Activated T-helper 1 cell treated with Interleukin-2 at 50 U/mL for 16 hours (primary cell): ENCODE measurements around the gene TENM4.
"Not testable (repeated sequence)": the region's sequence is repeated elsewhere in the genome, so short reads cannot be mapped to it uniquely, and the experiment has no call there.

Experiments used
- DNase-seq: peaks from one replicate; pipeline ENCODE4 v3.0.0-alpha.2; 2020; ENCODE audit warnings: low read depth

Gene TENM4

DNA sequence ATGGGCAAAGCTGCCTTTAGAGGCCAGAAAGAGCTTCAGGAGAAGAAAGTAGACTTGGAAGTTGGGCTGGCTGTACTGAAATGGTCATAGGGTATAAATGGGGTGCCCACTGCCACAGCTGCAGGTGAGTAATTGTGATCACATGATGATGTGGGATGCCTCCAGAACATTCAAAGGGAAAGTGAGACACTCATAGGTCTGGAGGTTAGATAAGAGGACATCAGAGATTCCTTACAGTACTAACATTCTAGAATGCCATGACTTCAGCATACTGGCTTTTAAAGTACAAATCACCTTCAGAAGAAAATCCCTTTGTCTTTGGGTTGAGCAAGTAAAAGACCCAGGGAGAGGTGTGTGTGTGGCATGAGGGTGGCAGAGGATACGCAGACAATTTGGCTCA, 419.2 kb downstream of the TENM4 start:
- no peak for DNase-seq

DNA sequence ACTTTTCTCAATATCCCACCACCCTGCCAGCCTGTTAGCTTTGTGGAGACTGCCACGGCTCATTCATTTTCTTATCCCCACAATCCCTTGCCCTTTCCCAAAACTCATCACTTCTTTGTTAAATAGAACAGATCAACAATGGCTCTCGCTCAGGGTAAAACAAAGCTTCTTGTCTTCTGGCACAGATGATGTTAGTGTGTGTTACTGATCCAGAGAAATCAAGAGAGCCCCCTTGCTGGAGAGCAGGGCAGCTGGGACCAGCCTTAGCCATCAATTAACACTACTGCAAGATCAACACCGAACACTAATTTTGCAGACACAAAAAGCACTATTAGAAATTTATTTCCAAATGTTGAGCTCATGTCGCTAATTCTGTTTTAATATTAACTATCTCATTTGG, 420.9 kb downstream of the TENM4 start:
- DNase-seq: no peak

DNA sequence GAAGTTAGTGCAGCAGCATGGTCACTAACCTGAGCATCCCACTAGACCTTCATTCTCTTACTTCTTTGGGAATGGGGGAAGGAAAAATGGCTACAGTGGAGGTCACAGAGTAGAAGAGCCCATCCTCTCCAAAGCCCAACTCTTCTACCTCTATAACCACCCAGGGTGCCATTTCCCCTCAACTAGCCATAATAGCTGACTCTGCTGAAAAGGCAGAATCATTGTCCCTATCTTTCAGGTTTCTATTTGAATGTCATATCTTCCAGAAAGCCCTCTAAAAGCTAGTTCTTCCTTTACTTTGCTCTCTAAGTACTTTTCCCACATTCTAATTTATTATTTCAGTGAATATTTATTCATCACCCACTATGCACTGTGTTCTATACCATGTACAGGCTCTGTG, 421.6 kb downstream of the TENM4 start:
- DNase-seq: no peak

DNA sequence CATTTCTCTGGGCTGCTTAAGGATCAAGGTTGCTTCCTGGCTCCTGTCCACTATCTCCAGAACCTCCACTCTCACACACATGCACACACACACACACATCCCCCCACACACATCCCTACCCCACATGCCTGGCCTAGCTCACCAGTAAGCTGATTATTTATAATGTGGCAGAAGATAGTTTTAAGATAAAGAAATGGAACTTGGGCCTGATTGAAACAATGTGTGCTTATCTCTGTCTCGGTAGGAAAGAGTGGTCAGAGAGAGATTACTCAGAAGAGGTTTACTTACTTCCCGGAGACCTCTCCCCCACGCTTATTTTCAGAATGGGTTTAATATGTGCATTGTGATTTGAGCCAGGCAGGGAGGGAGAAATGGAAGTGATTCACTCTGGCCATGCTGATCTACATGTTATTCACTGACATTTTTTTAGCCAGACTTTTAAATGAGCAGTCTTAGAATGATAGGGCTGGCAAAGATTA, 422.4 kb downstream of the TENM4 start:
- DNase-seq: no peak

DNA sequence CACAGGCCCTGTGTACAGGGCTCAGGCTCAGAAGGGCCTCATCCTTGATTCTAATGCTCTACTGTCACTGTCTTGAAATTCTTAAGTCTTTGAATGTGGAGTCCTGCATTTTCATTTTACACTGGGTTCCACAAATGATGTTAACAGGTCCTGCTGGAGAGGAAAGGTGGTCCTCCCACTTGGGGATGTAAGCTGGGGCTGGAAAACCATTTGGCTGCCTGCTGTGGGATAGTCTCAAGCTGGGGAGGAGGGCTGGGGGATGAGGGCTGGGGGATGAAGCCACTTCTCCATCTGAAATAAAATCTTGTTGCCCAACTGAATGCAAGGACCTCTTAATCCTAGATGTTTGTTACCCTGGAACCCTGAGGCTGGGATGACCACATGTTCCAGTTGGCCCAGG, 423.0 kb downstream of the TENM4 start:
- DNase-seq: no peak

DNA sequence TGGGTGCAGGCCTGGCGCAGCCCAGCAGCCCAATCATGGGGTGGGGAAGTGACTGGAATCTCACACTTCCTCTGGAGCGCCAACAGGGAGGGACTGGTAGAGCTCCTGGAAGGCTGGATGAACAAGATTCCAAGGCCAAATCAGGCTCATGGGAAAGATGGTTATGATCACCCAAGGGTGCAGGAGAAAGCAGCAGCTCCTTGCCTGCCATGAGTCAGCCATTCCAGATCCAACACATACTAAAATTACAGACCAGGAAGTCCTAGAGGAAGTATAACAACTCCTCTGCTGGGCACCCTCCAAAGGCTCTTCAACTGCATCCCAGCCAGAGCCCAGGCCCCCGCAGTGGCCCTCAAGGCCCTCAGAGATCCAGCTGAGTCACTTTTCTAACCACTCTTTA, 427.3 kb downstream of the TENM4 start:
- no peak for DNase-seq

DNA sequence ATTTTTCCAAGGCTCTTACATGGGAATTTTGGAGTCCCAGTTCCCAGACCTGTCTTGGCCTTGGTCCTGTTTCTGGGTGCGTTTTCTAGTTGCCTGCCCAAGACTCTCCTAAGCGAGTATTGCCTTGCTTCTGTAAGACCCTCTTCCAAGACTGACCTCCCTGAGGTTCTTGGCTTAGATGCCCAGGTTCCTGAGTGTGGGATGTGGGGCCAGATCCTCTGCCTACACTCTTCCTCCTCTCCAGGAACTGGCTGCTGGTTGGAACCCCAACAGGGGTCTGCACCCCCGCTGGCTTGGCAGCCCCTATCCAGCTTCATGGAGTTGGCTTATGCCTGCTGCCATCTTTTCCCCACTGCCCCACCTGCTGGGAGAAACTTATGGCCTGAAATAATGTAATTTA, 429.5 kb downstream of the TENM4 start:
- no peak for DNase-seq

DNA sequence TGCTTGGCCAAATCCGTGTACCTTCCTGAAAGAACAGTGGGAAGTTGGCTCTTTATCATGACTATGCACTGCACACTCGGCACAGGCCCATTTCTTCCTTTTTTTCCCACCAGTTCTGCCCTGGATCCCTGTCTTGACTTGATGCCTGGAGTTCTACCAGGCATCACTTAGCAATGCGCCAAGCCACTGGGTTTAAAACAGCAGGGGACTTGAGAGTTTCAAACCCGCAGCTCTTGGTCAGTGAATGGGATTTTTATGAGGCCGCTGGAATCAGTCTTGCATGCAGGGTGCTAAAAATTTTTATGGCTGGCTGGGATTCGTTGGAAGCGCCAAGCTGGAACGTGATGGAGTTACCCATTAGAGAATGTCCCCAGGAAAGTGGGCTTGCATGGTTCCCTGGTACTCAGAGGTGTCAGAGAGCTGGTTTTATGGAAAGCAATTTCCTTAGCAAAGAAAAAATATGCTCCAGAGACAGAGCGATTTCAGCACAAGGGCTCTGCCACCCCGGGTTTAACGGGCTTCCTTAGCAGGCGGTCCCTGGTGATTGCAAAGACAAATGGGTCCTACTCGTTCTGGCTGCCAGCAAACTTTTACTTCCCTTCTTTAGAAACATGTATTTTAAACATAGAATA, 432.9 kb downstream of the TENM4 start:
- DNase-seq: no peak

DNA sequence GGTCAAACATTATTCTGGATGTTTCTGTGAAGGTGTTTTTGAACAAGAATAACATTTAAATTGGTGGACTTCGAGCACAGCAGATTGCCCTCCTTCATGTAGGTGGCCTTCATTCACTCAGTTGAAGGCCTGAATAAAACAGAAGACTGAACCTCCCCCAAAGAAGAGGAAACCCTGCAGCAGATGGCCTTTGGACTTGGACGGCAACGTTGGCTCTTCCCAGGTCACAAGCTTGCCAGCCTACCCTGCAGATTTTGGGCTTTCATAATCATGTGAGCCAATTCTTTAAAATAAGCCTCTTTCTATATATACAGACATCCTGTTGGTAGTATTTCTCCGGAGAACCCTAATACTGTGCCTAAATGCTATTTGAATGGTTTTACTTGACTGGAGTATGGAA, 434.0 kb downstream of the TENM4 start:
- no peak for DNase-seq

DNA sequence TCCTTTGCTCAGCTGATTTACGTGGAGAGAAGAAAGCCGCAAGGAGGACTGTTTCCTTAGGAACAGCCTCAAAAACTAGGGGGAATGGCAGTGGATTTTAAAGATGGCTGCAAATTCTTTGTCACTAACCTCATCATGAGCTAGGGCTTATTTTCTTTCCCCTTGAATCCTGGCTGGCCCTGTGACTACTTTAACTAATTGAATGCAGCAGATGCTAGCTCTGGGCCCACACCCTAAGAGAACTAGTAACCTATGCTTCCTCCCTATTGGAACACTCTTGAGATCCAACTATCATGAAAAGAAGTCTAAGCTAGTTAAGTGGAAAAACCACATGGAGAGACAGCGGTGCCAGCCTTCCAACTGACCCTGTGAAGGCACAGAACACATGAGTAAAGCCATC, 444.8 kb downstream of the TENM4 start:
- no peak for DNase-seq

DNA sequence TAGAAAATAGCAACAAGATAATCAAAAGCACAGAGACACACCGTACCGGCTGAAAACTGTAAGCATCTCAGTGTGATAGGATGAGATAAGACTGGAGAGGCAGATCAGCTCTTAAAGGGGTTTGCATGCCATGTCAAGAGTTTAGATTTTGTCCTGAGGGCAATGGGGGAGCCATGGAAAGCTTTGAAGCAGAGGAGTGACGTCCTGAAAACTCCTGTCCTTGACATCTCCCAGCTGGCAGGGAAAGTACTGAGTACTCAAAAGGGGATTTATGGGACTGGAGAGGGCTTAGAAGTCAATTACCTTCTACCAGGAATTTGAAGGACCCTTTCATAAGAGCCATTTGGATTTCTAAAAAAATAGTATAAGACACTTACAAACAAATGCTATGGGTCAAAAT, 445.7 kb downstream of the TENM4 start:
- DNase-seq: no peak

DNA sequence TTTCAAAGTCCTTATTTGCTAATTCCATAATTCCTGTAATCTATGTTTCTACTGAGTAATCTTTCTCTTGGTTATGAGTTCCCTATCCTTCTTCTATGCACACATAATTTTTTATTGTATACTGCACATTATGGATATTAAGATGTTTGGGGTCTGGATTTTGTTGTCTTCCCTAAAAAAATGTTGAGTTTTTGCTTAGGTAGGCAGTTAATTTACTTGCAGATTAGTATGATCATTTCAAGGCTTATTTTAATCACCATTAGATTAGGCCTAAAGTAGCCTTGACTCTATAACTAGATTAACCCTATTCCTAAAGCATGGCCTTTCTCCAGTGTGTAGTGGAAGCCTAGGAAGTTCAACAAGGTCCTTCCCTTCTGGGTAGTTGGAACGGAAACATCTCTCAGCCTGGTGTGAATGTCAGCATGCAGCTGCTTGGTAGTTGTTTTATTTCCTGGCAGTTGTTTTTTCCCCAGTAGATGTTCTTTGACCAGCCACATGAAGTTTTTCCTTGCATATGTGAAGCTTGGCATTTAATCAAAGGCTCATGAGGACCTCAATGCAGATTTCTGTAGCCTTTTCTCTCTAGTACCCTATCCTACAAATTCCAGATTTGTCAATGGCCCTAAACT, 446.9 kb downstream of the TENM4 start:
- no peak for DNase-seq

DNA sequence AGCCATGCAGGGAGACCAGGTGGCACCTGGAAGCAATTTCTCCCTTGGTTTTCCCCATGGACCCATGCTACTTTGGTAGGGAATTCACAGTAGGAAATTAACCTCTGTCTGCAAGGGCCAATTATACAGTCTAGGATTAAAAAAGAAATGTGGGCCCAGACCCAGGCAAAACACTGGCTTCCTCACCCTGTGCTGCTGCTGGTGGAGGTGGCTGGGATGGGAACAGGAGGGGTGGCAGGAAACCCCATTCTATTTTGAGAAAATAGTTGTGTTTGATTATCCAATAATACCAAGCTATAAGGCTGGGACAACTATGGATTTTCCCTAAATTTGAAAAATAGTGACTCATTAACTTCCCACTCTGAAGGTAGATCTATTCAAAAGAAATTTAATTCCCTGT, 449.1 kb downstream of the TENM4 start:
- DNase-seq: no peak

DNA sequence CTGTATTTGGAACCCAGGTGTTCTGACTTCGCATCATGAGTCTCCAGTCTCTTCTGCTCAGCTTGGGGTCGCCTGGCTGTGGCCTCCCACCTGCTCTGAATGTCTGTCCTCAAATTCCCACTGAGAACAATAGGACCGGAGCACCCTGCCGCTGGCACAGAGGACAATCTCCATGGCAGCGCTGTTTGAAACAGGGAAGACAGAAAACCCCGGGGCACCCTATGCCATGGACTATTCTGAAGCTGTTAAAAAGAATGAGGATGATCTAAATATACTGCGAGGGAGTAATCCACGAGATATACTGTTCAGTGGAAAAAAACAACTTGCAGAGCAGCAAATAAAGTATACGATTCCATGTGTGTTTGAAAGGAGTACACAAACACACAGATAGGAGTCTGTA, 450.6 kb downstream of the TENM4 start:
- no peak for DNase-seq

DNA sequence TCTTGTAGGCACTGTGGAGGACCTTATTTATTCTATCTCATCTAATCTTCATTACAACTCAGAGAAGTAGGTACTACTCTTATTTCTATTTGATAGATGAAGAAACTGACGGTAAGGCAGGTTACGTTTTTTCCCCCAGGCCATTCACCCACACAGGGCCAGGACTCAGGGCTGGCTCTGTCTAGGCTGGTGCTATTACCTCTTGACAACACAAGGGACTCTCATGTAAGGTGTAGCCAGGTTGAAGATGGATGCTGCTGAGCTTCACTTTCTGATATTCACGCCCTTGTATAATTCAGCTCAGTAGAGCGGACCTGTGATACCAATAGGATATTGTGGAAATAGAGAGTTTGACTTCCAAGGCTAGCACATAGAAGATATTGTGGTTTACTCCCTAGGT, 453.1 kb downstream of the TENM4 start:
- DNase-seq: no peak

DNA sequence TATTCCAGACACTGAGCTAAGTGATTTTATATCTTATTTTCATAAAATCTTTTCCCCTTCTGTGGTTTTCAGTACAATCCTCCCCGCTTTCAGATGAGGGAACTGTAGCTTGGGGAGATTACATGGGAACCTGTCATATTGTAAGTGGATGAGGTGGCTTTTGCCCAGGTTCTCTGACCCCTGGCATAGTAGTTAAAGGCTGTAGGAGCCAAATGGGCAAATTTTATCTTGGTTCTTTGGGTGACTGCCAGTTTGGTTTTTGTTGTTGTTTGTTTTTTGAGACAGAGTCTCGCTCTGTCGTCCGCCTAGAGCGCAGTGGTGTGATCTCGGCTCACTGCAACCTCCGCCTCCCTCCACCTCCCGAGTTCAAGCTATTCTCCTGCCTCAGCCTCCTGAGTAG, 454.5 kb downstream of the TENM4 start:
- no peak for DNase-seq

DNA sequence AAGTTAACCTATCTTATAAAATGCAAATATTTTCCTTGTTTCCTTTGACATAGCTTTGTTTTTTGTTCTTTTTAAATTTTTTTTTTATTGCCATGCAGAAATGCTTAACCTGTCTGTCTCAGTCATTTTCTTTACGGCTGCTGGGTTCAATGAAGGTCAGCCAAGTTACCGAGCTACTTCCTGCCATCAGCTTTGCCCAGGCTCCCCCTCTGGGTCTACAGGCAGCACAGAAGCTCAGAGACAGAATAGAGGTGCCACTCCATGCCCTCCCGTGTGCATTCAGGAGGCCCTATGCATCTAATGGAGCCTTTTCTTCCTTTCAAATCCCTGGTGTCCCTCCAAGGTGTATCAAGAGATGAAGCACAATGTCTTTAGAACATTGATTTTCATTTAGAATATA, 455.2 kb downstream of the TENM4 start:
- DNase-seq: no peak

DNA sequence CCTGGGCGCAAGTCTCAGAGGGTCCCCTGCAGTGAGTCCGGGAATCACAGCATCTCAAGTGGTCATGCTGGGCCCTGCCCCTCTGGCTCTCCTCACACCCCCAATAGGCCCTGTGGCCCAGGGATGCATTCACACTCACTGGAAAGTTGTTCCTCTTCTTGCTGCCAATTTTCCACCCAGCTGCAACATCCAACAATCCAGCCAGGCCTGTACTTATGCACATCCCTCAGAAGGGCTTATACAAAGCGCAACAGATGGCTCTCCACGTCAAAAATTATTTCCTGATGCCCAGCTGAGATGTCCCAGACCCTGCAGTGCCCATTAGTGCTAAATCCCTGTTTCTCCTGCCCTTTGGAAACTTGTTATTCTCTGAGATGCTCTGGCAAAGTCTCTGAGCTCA, 458.4 kb downstream of the TENM4 start:
- no peak for DNase-seq

DNA sequence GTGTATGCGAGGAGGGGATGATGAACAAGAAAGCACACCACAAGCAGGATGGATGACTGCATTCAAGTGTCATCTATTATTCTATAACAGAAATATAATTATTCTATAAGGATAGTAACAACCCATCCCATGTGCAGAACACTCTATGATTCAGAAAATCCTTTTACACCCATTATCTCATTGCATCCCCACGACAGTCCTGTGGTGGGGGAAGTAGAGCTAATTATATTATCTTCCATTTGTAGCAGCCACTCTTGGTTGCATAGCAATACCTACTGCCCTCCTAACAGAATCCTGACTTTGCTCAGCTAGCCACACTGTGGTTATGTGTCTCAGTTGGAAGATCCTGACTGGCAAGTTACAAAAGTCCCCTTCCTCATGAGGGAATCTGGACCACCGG, 459.7 kb downstream of the TENM4 start:
- no peak for DNase-seq

DNA sequence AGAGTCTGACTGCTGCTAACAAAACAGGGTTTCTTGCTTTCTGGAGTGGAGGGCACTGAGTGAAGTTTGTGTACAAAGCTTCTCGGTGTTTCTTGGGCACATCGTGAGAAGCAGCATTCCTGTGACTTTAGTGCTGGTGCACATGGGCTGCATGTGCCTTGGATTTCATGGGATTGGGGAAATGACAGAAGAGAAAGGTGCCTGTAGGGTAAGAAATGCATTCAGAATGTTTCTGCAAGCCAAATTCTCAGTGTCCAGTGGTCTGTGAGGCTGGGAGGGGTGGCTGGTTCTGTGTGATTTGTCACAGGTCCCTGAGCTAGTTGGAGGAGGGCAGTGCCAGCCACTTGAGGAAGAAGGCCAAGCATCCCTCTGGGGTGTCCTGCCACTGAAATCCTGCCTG, 462.0 kb downstream of the TENM4 start:
- no peak for DNase-seq

DNA sequence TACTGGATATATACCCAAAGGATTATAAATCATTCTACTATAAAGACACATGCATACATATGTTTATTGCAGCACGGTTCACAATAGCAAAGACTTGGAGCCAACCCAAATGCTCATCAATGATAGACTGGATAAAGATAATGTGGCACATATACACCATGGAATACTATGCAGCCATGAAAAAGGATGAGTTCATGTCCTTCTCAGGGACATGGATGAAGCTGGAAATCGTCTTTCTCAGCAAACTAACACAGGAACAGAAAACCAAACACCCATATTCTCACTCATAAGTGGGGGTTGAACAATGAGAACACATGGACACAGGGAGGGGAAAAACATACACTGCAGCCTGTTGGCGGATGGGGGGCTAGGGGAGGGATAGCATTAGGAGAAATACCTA, 463.0 kb downstream of the TENM4 start:
- DNase-seq: not testable (repeated sequence)

DNA sequence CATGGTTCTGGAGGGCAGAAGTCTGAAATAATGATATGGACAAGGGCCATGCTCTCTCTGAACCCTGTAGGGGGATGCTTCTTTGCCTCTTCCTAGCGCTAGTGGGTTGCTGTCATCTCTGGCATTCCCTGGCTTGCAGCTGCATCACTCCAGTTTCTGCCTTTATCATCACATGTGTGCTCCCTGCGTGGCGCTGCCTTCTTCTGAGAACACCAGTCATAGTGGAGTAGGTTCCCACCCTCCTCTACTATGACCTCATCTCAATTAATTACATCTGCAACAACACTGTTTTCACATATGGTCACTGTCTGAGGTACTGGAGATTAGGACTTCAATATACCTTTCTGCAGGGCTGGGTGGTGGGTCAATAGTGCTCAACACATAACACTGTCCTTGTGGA, 463.8 kb downstream of the TENM4 start:
- DNase-seq: no peak

DNA sequence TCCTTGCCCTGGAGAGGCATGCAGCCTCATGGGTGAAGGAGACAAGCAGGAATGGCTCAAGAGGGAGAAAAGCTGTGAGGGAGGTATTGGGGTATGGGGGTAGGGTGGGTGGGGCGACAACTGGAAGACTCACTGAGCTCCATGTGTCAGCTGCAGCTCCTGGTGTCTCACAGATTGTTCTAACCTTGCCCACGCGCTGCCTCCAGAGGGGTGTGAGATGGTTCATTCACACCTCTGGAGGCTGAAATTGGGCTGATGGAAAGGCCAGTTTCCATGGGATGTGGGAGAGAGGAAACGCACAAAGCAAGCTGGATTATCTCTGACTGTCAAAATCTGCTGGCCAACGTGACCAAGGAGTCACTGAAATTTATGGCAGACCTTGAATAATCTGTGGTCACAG, 465.7 kb downstream of the TENM4 start:
- no peak for DNase-seq

DNA sequence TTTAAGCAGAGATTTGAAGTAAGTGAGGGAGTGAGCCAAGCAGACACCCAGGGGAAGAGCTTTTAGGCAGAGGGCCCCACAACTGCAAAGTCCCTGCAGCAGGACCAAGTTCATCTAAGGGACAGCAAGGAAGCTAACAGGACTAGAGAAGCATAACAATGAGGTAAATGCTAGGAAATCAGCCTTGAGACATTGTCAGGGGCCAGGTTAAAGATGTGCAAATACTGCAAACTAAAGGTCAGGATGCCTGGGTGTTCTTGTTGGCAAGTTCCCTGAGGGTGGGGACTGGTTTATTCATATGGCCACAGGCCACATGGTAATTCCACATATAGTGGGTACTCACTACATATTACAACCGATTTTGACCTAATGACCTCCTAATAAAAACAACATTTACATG, 467.0 kb downstream of the TENM4 start:
- DNase-seq: no peak
